Measurements from ENCODE around the gene SLC25A10. TPM values are rescaled to one million over a fixed set of nuclear protein-coding genes. Genes with fewer than 3 reads are reported as not detected.

SLC25A10 gene
- total and polyA plus RNA-seq, 2 donors, result 5.7 to 12.6 TPM

DNA sequence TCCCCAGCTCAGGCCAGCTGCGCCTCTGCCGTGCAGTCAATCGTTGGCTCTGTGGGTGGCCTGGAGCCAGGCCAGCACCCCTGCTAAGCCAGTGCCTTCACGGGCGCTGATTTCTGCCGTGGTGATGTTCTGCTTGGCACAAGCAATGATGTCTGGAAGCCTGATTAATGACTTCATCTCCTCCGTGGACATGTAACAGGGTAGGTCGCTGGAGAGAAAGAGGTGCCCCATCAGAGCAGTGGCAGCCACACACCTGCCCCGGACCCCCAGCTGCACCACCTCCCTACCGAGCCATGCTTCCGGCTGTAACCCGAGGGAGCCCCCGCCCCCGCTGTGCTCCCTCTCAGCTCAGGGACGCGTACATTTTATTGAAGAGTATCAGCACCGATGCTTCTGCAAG is 30.4 kb upstream of the SLC25A10 start:
- no peak for DNase-seq (ENCODE audit: extremely low spot score)
- Histone ChIP-seq H3K27ac (ENCODE audit: low read depth) (no peak overlapping the region), H3K4me3 (ENCODE audit: low read depth, low read length) (no peak overlapping the region), H3K4me1 (ENCODE audit: insufficient read depth) (no peaks in the 10 kb centered on the region), H3K36me3 (ENCODE audit: insufficient read depth) (peaks cover 5% of the 10 kb centered on the region)
- WGBS, result 70% methylated on average over 17 of the region's 17 CpGs

DNA sequence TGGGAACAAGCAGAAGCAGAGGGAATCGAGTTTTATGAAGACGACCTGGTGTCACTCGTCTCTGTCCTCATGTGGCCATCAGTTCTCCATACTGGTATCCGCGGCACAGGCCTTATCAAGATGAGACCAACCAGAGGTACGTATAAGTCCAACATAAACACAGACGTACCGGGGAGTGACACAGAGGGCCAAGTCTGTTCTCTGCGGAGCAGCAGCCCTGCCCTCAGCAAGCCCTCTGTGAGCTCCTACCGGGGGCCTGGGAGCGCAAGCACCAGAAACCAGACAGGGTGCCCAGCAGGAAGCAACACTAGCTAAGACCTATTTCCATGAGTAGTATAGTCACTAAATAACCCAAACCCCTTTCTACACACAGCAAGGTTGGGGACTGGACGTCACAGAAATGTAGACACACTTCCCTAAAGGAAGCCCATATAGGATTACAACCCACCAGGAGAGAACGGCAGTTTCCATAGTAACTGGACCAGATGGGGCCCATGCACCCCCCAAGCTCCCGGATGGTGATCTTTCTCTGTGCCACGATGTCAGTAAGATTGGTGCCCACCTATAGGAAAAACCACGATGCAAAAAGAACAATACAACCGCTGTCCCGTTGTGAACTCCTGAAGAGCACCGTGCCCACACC is 29.4 kb upstream of the SLC25A10 start:
- Histone ChIP-seq H3K4me1 (ENCODE audit: insufficient read depth) (no peaks in the 10 kb centered on the region), H3K27ac (ENCODE audit: low read depth) (no peak overlapping the region), H3K36me3 (ENCODE audit: insufficient read depth) (peaks cover 5% of the 10 kb centered on the region), H3K4me3 (ENCODE audit: low read depth, low read length) (peak overlapping the region; percentile 85)
- DNase-seq (ENCODE audit: extremely low spot score), result no peak
- WGBS, result 30% methylated on average over 19 of the region's 19 CpGs

DNA sequence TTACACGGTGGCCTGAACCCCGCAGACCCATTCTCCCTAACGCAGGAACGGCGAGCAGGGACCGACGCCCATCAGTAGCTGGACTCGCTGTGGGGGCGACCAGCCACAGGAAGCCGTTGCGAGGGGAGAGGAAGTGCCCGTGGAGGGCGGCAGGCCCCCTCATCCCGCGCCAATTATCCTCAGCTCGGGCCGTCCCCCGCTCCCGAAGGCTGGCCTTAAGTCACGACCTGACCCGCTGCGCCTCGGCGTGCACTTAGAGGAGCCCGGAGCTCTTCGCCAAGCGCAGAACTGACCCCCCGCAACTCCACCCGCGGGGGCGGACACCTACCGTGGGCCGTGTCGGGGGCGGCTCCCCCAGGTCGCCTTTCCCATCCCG is 28.9 kb upstream of the SLC25A10 start:
- Histone ChIP-seq H3K4me3 (ENCODE audit: low read depth, low read length) (peak overlapping the region; percentile 85), H3K4me1 (ENCODE audit: insufficient read depth) (no peaks in the 10 kb centered on the region), H3K27ac (ENCODE audit: low read depth) (peak overlapping the region; percentile 3), H3K36me3 (ENCODE audit: insufficient read depth) (peaks cover 7% of the 10 kb centered on the region)
- DNase-seq (ENCODE audit: extremely low spot score), result no peak
- under 1% methylated on average over 37 of the region's 37 CpGs for WGBS

DNA sequence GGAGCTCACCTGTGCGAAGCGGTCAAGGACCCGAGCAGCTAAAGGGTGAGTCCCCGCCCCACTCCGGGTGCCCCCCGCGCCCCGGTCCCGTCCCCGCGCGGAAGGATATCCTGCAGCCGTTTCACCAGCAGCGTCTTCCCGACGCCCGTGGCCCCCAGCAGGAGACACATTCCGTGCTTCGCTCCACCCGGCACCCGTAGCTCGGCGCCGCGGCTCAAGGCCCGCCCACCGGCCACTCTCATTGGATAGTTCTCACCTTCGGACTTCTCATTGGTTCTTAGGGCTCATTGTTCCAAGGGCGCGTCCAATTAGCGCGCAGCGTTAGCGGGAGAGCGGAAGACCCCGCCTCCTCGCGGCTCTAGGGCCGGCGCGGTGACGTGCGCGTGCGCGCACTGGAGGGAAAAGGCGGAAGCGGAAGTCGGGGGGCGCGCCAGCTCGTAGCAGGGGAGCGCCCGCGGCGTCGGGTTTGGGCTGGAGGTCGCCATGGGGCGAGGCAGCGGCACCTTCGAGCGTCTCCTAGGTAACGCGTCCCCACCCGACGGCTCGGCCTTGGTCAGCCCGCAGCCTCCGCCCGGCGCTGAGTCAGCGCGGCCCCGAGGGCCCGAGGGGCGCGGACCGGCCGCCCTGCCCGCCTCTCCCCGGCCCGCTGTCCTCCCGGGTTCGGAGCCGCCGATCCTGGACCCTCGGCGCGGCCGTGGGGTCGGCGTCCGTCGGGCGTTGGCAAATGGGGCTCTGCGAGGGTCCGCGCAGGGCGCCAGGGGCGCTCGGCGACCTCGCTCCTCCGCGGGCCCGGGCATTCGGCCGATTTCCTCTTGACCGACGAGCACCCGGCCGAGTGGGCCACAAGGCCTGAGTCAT is 28.3 kb upstream of the SLC25A10 start, which contains the start of the genes ARL16 and HGS:
TSS of gene ARL16 (minus strand) at position 214 of the 858 bp plus-strand sequence. CDS start at position 170, 44 bp downstream.
TSS of gene HGS (plus strand) at position 428 of the 858 bp plus-strand sequence. CDS start at position 484, 56 bp downstream.
- Histone ChIP-seq H3K4me1 (ENCODE audit: insufficient read depth) (no peaks in the 10 kb centered on the region), H3K4me3 (ENCODE audit: low read depth, low read length) (peak within 1 kb of the TSS; percentile 98), H3K27ac (ENCODE audit: low read depth) (peak within 1 kb of the TSS; percentile 31), H3K36me3 (ENCODE audit: insufficient read depth) (peaks cover 9% of the 10 kb centered on the region)
- WGBS, result under 1% methylated on average over 112 of the region's 112 CpGs
- DNase-seq (ENCODE audit: extremely low spot score), result peak; percentile 96

DNA sequence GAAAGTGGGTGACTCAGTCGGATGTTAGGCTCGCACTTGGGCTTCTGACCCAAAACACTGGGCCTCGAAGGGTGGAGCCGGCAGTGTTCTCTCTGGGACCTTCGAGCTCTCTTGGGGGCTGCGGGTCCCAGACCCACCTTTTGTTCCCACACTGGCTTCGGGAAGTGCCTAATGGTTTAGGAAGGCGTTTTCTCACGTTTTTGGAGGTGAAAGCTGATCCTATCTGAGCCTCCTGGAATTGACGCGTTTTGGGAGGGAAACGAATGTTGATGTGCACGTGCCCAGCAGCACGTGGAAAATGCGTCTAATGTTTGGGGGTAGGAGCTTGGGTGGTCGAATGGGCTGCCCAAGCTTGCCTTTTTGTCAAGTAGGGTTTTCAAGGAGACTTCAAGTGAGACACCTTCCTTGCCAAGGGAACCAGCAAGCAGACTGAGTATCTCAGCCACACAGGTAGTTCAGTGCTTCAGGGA is 27.6 kb upstream of the SLC25A10 start:
- DNase-seq (ENCODE audit: extremely low spot score), result no peak
- Histone ChIP-seq H3K4me1 (ENCODE audit: insufficient read depth) (no peaks in the 10 kb centered on the region), H3K27ac (ENCODE audit: low read depth) (peak overlapping the region; percentile 31)

DNA sequence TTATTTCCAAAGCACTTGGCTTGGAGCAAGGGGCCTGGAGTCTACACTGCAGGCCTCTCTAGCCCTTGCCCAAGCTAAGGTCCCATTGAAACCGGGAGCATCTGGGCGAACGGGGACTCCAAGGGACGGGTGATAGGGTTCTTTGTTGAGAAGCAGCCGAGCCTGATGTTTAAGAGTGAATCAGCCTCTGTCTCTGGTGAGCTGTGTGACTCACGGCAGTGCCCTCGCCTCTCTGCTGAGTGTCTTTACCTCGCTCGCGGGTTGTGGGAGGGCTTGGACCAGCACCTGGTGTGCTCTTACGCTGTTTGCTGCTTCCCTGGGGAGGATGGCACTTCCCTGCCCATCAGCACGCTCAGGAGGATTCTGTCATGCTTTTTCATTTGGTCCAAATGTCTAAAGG is 27.0 kb upstream of the SLC25A10 start:
- 80% methylated on average over 12 of the region's 12 CpGs for WGBS
- Histone ChIP-seq H3K36me3 (ENCODE audit: insufficient read depth) (peaks cover 9% of the 10 kb centered on the region), H3K27ac (ENCODE audit: low read depth) (no peak overlapping the region)

More for the DNA sequence above, 27.6 kb upstream of the SLC25A10 start:
- peak overlapping the region; percentile 98 for H3K4me3 ChIP-seq (ENCODE audit: low read depth, low read length)
- peaks cover 9% of the 10 kb centered on the region for H3K36me3 ChIP-seq (ENCODE audit: insufficient read depth)
- whole genome bisulfite sequencing, result 3% methylated on average over 16 of the region's 16 CpGs

DNA sequence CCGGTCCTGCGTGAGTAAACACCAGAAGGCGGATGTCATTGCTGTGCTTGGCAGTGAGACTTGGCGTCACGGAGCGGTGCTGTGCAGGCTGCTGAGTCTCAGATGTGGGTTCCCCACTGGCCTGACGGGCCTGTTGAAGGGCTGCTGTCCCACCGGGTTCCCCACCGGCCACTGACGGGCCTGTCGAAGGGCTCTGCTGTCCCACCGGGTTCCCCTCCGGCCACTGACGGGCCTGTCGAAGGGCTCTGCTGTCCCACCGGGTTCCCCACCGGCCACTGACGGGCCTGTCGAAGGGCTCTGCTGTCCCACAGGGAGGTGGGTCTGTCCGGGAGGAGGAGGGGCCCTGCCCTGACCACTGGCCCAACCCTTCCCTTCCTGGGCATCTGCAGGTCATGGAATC is 25.5 kb upstream of the SLC25A10 start:
- no peak for DNase-seq (ENCODE audit: extremely low spot score)
- no peak overlapping the region for H3K4me3 ChIP-seq (ENCODE audit: low read depth, low read length)
- 91% methylated on average over 20 of the region's 20 CpGs for WGBS
- H3K4me1 ChIP-seq (ENCODE audit: insufficient read depth), result no peaks in the 10 kb centered on the region
- H3K27ac ChIP-seq (ENCODE audit: low read depth), result no peak overlapping the region
- H3K36me3 ChIP-seq (ENCODE audit: insufficient read depth), result peaks cover 9% of the 10 kb centered on the region

More for the DNA sequence above, 27.0 kb upstream of the SLC25A10 start:
- DNase-seq (ENCODE audit: extremely low spot score), result no peak
- no peaks in the 10 kb centered on the region for H3K4me1 ChIP-seq (ENCODE audit: insufficient read depth)
- H3K4me3 ChIP-seq (ENCODE audit: low read depth, low read length), result peak overlapping the region; percentile 98

DNA sequence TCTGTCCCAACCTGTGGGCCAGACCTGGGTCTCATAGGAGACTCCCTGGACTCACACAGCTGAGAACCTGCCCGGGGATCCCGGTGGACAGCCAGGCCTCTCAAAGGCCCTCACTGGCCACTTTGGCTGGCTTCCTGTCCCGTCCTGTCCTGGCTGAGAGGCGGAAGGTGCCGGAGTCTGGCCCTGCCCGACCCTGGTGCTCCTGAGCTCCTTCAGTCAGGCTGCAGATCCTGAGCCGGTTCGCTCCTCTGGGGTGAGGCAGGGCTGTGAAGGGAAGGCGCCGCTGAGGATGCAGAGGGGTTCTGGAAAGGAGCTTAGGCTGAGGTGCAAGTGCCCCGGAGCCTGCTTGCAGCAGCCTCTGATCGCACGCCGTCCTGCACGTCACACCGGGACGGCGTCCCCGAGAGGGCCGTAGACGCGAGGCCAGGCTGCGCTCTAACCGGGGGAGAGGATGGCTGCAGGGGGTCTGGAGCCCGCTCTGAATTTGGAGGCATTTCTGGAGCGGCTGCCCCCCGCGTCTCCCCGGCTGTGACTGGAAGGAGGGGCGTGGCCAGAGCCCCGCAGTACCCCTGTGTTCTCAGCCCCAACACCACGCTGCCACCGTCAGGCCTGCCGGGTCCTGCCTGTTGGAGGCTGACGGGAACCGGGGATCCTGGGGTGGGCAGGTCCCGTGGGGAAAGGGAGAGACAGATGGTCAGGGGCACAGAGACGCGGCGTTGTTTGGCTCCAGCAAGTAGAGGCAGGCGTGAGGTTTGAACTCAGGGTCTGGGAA is 24.1 kb upstream of the SLC25A10 start:
- DNase-seq (ENCODE audit: extremely low spot score), result no peak
- 92% methylated on average over 41 of the region's 41 CpGs for WGBS
- Histone ChIP-seq H3K36me3 (ENCODE audit: insufficient read depth) (peaks cover 10% of the 10 kb centered on the region), H3K4me1 (ENCODE audit: insufficient read depth) (no peaks in the 10 kb centered on the region), H3K27ac (ENCODE audit: low read depth) (no peak overlapping the region), H3K4me3 (ENCODE audit: low read depth, low read length) (no peak overlapping the region)

DNA sequence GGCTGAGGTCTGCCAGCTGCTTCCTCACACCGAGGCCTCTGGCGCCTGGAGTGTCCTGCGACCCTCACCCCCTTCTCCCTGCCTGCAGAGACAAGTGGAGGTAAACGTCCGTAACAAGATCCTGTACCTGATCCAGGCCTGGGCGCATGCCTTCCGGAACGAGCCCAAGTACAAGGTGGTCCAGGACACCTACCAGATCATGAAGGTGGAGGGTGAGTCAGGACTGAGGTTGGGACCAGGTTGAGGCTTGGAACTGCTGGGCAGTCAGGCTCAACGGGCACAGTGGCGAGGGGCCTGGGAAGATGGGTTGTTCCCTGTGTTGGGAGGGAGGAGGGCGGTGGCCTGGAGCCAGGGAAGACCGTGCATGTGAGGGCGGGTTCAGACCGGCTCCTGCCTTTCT is 23.5 kb upstream of the SLC25A10 start:
- 89% methylated on average over 14 of the region's 14 CpGs for WGBS
- no peak for DNase-seq (ENCODE audit: extremely low spot score)
- peaks cover 10% of the 10 kb centered on the region for H3K36me3 ChIP-seq (ENCODE audit: insufficient read depth)
- H3K4me1 ChIP-seq (ENCODE audit: insufficient read depth), result no peaks in the 10 kb centered on the region
- no peak overlapping the region for H3K27ac ChIP-seq (ENCODE audit: low read depth)
- H3K4me3 ChIP-seq (ENCODE audit: low read depth, low read length), result no peak overlapping the region

DNA sequence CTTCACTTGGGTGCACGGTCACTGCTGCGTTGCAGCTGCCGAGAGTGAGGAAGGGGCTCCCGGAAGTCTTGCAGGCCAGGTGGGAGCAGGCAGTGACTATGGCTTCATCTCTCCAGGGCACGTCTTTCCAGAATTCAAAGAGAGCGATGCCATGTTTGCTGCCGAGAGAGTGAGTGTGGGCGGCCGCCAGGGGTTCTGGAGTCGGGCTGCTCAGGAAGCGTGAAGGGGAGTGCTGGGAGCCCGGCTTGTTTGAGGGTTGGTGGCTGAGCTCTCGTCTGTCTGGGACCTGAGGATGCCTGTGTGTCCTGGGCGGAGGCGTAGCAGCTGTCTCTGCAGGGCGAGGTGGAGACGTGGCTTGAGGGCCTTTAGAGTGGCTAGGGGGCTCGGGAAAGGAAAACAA is 22.0 kb upstream of the SLC25A10 start:
- WGBS, result 93% methylated on average over 18 of the region's 18 CpGs

DNA sequence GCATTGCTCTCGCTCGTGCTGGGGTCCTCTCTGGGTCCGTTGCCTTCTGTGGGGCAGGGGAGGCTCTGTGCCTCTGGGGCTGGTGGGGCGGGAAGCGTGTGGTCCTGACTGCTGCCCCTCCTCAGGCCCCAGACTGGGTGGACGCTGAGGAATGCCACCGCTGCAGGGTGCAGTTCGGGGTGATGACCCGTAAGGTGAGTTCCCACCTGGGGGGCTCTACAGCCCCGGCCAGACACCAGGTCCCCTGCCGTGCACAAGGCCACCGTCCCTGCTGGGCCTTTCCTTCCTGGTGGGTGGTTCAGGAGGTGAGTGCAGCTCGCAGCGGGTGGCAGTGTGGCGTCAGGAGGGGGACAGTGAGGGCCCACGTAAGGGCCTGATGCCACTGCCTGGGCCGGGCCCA is 21.5 kb upstream of the SLC25A10 start:
- WGBS, result 90% methylated on average over 17 of the region's 17 CpGs
- Histone ChIP-seq H3K4me1 (ENCODE audit: insufficient read depth) (no peaks in the 10 kb centered on the region), H3K36me3 (ENCODE audit: insufficient read depth) (peaks cover 13% of the 10 kb centered on the region), H3K27ac (ENCODE audit: low read depth) (no peak overlapping the region), H3K4me3 (ENCODE audit: low read depth, low read length) (no peak overlapping the region)
- DNase-seq (ENCODE audit: extremely low spot score), result no peak

More for the DNA sequence above, 22.0 kb upstream of the SLC25A10 start:
- Histone ChIP-seq H3K4me1 (ENCODE audit: insufficient read depth) (no peaks in the 10 kb centered on the region), H3K27ac (ENCODE audit: low read depth) (no peak overlapping the region), H3K4me3 (ENCODE audit: low read depth, low read length) (no peak overlapping the region), H3K36me3 (ENCODE audit: insufficient read depth) (peaks cover 13% of the 10 kb centered on the region)
- DNase-seq (ENCODE audit: extremely low spot score), result no peak

DNA sequence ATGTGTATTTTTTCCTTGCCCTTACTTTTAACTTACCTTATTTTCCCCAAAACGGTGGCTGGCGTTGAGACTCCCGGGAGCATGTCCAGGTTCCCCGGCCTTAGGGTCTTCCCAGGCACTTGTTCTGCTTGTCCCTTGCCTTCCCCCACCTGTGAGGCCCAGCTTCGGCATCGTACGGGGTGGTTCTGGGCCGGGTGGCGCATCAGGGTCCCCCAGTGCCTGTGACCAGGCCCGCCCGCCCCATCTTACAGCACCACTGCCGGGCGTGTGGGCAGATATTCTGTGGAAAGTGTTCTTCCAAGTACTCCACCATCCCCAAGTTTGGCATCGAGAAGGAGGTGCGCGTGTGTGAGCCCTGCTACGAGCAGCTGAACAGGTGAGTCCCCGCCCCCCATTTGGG is 20.9 kb upstream of the SLC25A10 start:
- 91% methylated on average over 18 of the region's 18 CpGs for WGBS
- Histone ChIP-seq H3K36me3 (ENCODE audit: insufficient read depth) (peaks cover 18% of the 10 kb centered on the region), H3K27ac (ENCODE audit: low read depth) (no peak overlapping the region), H3K4me3 (ENCODE audit: low read depth, low read length) (no peak overlapping the region), H3K4me1 (ENCODE audit: insufficient read depth) (no peaks in the 10 kb centered on the region)
- DNase-seq (ENCODE audit: extremely low spot score), result no peak

DNA sequence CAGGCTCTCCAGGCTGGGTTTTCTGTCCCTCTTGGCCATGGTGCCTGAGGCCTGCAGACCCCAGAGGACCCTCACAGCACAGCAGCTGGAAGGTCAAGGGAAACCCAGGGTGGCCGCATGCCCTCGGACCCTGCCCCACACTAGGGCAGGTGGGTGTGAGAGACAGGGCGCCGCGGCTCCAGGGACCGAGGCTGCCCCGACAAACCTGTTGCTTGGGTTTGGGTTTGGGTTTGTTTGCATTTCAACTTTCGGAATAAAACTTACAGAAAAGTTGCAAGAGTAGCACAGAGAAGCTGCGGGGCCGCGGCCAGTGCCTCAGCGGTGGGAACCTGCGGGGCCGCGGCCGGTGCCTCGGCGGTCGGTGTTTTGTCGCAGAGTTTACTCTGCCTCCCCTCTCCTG is 20.5 kb upstream of the SLC25A10 start:
- peaks cover 19% of the 10 kb centered on the region for H3K36me3 ChIP-seq (ENCODE audit: insufficient read depth)
- 97% methylated on average over 20 of the region's 20 CpGs for WGBS
- no peak overlapping the region for H3K4me3 ChIP-seq (ENCODE audit: low read depth, low read length)
- H3K4me1 ChIP-seq (ENCODE audit: insufficient read depth), result no peaks in the 10 kb centered on the region
- DNase-seq (ENCODE audit: extremely low spot score), result no peak
- H3K27ac ChIP-seq (ENCODE audit: low read depth), result no peak overlapping the region

Data from urinary bladder (tissue), 4 donors.